ENCODE results near the gene LINS1.

The LINS1 gene

DNA sequence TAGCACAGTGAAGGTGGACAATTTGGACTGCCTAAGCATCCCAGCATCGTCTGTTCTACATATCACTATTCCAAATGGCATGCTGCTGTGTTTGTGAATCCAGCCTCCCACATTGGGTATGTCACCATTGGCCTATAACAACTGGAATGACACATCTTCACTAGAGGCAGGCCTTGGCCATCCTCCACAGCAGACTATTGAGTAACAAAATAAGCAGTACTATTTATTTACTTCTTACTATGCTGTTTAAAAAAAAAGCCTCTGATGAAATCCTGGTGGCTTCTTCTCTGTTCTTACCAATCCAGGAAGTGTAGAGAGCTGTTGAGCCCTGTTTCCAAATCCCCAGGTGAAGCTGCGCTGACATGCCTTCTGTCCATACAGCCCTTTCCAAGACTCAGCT, 42.7 kb downstream of the LINS1 start:
- peak; percentile 82 for DNase-seq (ENCODE audit: low spot score)

DNA sequence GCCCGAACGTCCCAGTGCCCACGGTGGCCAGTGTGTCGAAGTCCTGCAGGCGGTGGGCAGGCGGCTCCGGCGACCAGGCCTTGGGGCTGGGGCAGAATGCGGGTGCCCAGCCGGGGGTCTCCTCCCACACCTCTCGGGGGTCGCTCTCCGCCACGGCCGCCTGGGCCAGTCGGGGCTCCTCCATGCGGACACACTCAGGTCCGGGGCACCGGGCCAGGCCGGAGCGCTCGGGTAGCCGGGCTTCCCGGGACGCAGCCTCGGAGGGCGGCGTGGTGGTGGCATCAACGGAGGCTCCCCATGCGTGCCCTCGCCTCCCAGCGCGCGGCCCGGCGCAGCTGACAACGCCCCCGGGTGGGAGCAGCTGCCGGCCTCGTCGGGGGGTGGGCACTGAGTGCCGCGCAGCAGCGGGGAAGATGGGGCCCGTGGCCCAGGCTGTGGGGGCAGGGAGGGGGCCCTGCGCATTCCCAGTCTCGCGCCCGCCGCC, 43.2 kb downstream of the LINS1 start:
- no peak for DNase-seq (ENCODE audit: low spot score)

DNA sequence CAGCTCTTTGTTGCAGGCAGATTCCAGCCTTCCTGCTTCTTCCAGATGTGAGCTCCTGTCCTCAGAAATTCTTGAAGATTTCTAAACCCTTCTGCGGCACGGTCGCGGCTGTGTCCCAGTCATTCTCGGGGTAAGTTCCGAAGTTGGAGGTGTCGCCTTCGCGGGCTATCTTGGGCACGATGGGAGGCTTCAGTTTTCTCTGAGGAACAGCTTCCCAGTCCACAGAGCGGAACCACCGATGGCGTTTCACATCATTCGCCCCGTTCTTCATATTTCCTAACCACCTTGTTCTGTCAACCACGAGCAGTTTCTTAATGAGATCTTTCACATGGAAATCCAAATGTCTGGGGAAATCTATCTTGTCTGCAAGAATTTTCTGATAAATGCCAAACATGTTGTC, 48.5 kb downstream of the LINS1 start:
- no peak for DNase-seq (ENCODE audit: low spot score)

DNA sequence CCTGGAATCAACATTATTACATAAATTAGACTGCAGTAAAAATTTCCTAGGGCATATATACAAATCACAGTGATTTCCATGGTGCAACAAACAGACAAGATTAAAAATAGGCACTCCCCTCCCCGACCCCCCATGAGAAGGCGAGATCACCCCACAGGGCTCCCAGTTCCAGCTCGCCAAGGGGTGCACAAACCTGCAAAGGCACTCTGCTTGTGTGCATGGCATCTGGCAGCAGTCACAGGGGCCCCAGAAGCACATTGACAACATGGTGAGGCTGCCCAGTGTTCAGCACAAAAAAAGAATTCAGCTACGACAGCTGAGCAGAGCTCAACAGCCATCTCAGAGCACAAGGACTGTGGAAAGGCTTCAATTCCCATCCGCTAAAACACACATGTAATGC, 54.0 kb downstream of the LINS1 start:
- no peak for DNase-seq (ENCODE audit: low spot score)

DNA sequence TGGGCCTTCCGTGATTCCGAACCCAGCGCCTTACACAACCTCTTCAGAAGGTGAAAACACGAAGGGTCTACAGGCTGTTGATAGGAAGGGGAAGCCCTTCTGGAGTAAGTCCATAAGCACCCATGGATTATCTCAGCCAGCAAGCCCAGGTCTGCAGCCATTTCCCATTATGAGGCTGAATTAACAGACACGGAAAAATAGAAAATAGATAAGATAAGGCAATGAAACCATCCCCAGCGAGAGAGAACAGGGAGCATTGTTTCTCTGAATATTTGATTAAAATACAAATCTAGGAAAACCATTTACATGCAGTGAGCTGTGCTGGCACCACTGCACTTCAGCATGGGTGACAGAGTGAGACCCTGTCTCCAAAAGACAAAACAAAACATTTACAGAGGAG, 57.0 kb downstream of the LINS1 start:
- no peak for DNase-seq (ENCODE audit: low spot score)

DNA sequence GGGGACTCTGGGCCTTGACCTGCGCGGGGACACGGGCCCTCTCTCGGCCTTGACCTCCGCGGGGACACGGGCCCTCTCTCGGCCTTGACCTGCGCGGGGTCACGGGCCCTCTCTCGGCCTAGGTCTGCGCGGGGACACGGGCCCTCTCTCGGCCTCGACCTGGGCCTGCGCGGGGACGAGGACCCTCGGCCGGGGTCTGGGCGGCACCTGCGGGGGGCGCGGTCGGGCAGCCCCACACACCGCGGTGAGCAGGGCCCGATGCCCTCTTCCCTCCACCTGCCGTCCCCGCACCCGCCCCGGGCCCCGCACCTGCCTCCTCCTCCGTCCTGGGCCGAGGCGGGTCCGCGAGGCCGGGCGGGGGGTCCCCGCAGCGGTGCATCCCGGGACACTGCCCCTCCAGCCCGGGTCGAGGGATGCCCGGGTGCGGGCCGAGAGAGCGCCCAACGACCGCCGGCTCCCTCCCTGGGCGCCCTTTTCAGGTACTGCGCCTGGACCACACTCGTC, 57.6 kb downstream of the LINS1 start:
- DNase-seq (ENCODE audit: low spot score) = no peak

DNA sequence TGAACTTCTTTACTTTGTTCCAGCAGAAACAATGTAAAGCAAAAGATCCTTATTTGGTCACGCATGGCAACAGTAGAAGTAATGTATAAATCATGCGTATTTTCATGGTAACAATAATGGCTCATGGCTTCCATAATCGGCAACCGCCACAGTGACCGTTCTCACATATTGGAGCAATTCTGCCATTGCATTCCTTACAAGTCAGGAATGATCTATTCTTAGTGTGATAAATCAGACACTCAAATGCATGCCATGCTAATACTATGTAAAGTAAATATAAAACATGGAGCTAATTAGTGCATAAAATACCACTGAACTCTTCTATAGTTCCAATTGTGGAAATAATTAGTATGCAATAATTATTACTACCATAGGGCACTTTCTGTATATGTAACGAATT, 59.7 kb downstream of the LINS1 start:
- no peak for DNase-seq (ENCODE audit: low spot score)

DNA sequence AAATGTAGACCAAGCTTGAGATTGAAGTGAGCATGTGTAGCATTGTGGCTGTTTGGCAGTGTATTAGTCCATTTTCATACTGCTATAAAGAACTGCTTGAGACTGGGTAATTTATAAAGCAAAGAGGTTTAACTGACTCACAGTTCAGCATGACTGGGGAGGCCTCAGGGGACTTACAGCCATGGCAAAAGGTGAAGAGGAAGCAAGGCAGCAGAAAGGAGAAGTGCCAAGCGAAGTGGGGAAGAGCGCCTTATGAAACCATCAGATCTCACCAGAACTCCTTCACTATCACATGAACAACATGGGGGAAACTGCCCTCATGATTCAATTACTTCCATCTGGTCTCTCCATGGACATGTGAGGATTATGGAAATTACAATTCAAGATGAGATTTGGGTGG, 64.7 kb downstream of the LINS1 start:
- no peak for DNase-seq (ENCODE audit: low spot score)

DNA sequence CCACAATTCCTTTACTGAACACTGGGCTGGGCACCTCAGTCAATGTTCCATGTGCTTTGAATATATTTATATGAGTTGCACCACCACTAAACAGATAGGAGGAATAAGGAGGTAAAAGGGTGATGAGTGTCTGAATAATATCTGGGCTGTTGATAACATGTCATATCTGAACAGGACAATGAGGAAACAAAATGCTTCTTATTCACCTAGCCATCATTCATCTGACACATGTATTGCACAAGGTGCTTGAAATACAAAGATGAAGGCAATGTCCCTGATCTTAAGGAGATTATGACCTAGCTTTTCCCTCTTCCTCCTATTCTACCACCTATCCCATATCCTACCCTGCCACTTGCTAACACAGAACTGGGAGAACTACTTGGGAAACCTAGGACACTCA, 65.3 kb downstream of the LINS1 start:
- DNase-seq (ENCODE audit: low spot score) = no peak

DNA sequence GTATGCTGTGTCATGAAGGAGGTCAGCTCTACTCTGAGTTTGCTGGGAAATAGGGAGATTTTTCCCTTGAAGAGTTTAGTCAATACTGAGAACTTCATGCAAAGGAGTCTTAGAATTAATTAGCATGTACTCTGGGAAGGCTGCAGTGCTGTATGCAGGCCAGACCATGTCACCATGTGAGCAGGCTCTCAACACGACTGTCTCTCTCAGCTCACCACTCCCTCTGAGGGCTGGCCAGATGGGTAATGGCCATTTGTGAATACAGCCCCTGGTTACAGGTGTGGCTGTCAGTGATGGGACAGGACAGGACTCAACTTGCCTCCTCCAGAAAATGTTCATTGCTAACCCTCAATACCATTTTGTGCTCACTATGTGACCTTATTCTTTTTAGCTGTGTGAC, 68.1 kb downstream of the LINS1 start:
- no peak for DNase-seq (ENCODE audit: low spot score)

DNA sequence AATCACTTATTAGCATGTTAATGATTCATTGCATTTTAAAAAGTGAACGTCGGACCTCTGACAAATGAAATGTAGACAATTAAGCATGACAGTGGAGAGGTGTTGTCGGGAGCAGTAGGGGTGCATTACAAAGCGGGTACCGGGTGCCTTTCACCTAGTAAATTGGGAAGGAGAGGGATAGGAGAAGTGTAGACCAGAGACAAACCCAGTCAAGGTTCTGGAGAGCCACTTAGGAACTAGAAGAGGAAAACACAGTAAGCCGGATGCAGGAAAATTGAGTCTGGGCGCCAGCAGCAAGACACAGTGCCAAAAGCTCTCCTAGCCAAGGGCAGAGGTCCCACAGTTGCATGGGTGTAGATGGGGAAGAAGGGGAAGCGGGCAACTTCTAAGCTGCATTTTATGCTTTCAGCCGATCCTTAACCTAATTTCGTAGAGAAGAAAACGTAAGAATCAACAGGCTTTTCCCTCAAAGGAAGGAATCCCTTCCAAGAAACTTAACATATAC, 70.1 kb downstream of the LINS1 start:
- no peak for DNase-seq (ENCODE audit: low spot score)

DNA sequence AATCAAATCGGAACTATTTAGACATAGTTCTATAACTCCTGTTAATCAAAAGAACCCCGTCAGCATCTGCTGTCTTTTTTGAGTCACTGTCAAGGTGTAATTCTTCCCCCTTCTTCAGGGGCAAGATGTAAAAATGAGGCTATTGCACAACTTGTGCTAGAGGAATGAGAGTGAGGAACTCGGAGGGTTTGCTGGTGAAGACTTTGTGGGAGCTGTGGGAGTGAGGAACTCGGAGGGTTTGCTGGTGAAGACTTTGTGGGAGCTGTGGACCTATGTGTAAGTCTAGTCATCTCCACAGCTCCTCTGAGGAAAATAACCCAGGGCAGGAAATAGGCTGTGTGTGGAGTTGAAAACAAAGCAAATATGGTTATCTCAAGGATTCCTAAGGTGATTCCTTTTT, 70.8 kb downstream of the LINS1 start:
- DNase-seq (ENCODE audit: low spot score) = no peak

DNA sequence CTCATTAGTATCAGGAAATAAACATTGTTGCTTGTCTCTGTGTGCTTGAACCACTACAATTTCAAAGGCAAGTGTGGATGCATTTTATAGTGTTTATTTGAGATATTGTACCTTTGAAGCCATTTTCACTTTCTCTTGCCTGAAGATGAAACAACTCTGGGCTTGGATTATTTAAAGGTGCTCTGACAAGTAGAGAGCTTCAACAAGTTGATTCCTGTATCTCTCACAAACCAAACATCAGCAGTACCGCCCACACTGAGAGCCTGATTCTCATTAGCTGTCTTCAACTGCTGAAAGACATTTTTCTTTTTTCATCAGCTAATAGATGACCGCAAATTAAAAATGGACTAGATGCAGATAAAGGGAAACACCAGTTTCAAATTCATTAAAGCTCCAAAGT, 72.4 kb downstream of the LINS1 start:
- DNase-seq (ENCODE audit: low spot score) = no peak

DNA sequence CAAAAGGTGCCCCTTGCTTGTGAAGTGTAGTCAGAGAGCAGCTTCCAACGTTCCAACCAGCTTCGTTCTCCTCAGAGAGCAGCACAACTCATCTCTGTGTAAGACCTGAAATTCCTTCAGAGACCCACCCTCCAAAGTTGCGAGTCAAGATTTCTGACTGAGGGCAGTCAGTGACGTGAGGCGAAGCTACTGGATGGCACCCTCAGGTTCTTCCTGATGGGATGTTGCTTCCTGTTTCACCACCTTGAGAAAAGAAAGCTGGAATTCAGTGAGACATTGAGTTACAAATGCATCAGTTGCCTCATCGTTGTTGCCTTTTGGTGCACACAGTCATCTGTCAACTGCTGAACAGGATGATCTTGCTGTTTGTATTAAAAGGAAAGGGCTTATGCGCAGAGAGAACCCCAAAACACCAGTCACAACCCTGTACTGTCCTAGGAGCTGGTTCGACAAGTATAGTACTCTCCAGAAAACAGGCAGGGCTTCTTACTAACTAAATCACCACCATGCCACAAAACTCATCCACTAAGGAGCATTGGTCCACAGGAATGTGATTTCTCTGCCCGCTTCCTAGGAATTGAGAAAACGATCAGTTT, 73.1 kb downstream of the LINS1 start, which contains the start of gene CERS3:
TSS of gene CERS3 (minus strand) at position 118 of the 596 bp plus-strand sequence. CDS start 27,101 bp downstream, outside the sequence.
- DNase-seq (ENCODE audit: low spot score) = no peak

DNA sequence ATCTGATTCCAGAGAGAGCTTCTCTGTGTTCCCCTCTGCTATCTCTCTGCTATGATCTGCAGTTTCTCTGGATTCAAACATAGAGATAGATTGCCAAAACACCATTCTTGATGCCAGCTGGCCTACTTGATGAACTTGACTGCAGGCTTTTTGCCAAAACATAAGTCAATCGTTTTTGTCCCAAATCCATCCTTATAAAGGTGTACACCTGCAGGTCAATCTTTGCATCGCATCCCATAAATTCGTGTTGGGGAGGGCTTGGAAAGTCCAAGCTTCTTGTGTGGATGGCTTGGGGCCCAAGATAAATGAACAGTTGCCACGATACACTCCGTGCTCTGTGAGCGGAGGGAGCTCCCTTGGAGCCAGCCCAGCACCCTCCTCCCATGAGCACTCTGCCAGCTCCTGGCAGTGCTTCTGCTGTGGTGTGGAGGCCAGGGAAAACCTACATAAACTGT, 75.9 kb downstream of the LINS1 start:
- no peak for DNase-seq (ENCODE audit: low spot score)

DNA sequence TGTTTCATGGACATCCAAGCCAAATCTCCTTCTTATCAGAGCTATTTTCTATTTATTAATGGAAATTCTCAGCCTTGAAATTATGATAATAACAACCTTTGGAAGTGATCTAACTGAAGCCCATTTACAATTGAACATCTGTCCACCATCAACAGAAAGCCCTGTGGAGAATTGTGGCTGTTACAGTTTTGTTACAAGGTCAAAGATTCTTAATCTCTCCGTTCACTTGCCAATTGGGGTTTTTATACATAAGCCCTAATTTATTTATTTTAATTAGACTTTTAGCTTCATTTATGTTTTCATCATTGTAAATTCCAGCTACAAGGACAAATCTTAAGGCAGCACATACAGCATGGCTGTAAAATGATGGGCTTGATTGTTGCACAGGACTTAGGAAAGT, 76.5 kb downstream of the LINS1 start:
- no peak for DNase-seq (ENCODE audit: low spot score)

DNA sequence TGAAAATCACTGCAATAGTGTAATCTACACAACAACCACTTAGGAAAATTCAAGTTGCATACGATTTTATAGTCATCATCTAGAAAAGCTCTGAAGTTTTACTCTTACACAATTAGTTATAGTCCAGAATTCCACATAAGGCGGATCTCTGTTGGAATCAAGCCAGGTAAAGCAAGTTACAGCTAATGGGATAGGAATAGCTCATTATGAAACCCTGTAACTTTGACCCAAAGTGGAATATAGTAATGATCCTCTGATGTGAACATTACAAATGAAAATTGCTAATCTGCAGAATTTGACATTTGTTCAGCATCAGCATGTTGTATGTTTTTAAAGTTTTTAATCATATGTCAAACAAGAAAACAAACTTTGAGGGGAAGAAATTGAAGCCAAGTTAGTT, 77.7 kb downstream of the LINS1 start:
- no peak for DNase-seq (ENCODE audit: low spot score)

DNA sequence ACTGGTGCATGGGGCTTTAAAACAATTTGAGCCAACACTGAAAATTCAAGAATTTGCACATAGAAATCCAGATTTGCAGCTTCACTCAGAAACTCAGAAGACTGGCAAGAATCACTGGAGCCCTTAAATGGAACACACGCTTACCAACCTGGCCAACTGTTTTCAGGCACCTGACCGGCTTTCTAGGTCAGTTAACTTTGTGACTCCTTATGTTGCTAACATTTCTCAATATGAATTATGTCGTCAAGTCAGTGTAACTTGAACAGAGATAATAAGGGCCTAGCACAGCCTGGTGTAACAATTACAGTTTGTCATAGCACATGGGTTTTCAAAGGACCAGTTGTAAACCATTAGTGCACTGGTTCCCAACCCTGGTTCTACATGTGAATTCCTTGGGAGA, 80.1 kb downstream of the LINS1 start:
- DNase-seq (ENCODE audit: low spot score) = no peak

DNA sequence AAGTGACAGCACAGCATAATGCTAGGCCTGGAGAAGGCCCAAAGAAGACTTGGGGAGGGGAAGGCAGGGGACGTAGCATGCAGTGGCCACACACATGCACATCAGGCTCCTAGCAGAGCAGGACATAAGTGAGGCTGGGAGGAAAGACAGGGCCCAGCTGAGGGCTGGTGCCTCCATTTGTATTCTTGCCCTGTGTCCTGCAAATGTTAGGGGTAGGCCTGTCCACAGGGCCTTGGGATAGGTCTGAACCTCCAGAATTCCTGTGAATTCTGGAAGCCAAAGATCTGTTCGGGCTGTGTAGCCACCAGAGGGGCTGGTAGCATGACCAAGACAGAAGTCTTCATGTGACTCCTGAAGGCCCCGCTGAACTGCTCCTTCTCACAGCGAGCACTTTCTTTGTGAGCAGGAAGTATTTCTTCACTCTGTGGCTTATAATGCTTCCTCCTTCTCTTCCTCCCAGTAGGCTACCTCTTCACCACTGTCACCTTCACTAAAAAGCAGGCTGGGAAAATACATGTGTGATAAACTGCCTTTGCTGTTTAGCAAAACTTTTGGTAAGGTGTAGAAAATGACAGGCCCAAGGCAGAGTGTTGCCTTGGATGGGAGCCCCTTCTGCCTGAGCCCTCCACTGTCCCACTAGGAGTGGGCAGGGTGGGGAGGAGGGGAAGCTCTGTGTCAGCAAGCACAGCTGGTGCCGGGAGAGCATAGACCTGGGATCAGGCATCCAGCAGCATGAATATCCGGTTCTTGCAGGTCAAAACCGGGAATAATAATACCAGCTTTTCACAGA, 81.7 kb downstream of the LINS1 start:
- no peak for DNase-seq (ENCODE audit: low spot score)

DNA sequence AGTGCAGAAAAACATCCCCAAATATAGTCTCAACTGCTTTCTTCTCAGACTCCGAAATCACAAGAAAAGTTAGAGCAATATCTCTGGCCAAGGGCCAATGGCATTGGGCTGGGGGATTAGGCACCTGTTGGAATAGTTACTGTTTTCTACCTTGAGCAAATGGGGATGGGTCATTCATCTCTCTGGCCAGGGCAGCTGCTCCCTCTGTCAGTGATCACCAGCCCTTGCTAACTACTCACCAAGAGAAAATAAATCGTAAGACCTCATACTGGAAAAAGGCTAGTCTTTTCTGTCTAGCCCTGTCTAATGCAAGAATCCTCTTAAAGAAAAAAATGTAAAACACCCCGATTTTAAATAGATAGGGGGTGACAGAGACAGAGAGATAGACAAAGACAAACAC, 84.1 kb downstream of the LINS1 start:
- DNase-seq (ENCODE audit: low spot score) = no peak

All from AG20443 (cell line).